ENCODE data around the gene ZFHX3.

DNA sequence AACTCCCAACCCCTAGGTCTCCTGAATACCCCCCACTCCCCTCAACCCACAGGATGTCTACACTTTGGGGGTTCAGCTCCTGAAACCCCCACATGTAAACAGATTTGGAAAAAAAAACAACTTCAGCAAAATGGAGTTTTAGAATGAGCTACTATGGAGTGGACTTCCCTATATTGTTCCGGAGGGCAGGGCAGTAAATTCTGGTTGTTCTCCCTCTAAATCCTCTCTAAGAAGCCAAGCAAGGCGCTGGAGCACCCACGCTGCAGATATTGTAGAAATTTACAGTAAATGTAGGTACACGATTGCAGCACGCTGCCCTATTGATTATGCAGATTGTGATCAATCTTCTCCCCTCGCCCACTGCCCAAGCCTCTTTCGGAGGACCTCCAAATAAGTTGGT is 8.5 kb upstream of the ZFHX3 start:
- TF ChIP-seq, protein P1, sequence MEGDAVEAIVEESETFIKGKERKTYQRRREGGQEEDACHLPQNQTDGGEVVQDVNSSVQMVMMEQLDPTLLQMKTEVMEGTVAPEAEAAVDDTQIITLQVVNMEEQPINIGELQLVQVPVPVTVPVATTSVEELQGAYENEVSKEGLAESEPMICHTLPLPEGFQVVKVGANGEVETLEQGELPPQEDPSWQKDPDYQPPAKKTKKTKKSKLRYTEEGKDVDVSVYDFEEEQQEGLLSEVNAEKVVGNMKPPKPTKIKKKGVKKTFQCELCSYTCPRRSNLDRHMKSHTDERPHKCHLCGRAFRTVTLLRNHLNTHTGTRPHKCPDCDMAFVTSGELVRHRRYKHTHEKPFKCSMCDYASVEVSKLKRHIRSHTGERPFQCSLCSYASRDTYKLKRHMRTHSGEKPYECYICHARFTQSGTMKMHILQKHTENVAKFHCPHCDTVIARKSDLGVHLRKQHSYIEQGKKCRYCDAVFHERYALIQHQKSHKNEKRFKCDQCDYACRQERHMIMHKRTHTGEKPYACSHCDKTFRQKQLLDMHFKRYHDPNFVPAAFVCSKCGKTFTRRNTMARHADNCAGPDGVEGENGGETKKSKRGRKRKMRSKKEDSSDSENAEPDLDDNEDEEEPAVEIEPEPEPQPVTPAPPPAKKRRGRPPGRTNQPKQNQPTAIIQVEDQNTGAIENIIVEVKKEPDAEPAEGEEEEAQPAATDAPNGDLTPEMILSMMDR (IDR thresholded peaks at IDR 0.05; ENCODE audit: low read depth, low read length, missing input control): no peak
- no peak for TF ChIP-seq EGR1 (IDR thresholded peaks at IDR 0.05; ENCODE audit: low read depth in 2 of 2)
- TF ChIP-seq TAF1 (conservative IDR thresholded peaks at IDR 0.05): no peak
- no peak for TF ChIP-seq YY1 (IDR thresholded peaks at IDR 0.05)
- TF ChIP-seq, protein P2, sequence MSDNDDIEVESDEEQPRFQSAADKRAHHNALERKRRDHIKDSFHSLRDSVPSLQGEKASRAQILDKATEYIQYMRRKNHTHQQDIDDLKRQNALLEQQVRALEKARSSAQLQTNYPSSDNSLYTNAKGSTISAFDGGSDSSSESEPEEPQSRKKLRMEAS (IDR thresholded peaks at IDR 0.05): no peak
- TF ChIP-seq HNF4A (conservative IDR thresholded peaks at IDR 0.05): no peak
- TF ChIP-seq, protein P3, sequence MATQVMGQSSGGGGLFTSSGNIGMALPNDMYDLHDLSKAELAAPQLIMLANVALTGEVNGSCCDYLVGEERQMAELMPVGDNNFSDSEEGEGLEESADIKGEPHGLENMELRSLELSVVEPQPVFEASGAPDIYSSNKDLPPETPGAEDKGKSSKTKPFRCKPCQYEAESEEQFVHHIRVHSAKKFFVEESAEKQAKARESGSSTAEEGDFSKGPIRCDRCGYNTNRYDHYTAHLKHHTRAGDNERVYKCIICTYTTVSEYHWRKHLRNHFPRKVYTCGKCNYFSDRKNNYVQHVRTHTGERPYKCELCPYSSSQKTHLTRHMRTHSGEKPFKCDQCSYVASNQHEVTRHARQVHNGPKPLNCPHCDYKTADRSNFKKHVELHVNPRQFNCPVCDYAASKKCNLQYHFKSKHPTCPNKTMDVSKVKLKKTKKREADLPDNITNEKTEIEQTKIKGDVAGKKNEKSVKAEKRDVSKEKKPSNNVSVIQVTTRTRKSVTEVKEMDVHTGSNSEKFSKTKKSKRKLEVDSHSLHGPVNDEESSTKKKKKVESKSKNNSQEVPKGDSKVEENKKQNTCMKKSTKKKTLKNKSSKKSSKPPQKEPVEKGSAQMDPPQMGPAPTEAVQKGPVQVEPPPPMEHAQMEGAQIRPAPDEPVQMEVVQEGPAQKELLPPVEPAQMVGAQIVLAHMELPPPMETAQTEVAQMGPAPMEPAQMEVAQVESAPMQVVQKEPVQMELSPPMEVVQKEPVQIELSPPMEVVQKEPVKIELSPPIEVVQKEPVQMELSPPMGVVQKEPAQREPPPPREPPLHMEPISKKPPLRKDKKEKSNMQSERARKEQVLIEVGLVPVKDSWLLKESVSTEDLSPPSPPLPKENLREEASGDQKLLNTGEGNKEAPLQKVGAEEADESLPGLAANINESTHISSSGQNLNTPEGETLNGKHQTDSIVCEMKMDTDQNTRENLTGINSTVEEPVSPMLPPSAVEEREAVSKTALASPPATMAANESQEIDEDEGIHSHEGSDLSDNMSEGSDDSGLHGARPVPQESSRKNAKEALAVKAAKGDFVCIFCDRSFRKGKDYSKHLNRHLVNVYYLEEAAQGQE (IDR thresholded peaks at IDR 0.05): no peak
- no peak for TF ChIP-seq SP1 (IDR thresholded peaks at IDR 0.05)
- TF ChIP-seq, protein P4, sequence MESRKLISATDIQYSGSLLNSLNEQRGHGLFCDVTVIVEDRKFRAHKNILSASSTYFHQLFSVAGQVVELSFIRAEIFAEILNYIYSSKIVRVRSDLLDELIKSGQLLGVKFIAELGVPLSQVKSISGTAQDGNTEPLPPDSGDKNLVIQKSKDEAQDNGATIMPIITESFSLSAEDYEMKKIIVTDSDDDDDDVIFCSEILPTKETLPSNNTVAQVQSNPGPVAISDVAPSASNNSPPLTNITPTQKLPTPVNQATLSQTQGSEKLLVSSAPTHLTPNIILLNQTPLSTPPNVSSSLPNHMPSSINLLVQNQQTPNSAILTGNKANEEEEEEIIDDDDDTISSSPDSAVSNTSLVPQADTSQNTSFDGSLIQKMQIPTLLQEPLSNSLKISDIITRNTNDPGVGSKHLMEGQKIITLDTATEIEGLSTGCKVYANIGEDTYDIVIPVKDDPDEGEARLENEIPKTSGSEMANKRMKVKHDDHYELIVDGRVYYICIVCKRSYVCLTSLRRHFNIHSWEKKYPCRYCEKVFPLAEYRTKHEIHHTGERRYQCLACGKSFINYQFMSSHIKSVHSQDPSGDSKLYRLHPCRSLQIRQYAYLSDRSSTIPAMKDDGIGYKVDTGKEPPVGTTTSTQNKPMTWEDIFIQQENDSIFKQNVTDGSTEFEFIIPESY (IDR thresholded peaks at IDR 0.05): no peak
- no peak for TF ChIP-seq JUND (IDR thresholded peaks at IDR 0.05)
- TF ChIP-seq RXRA (IDR thresholded peaks at IDR 0.05): no peak

Data from liver (tissue), 3 donors.